Tibial nerve (tissue), 3 donors: ENCODE measurements around the gene PTGFRN.

ENCODE experiments used
- CTCF ChIP-seq, 5 experiments: fragments of 200-600 bp in 3 of 5; fragments of 450-650 bp in 2 of 5; sonication (generic) in 3 of 5; IDR thresholded peaks; one replicate each; pipeline ENCODE4 v1.5.1; 2016 to 2019; ENCODE audit warnings: antibody characterized with exemption in 5 of 5, mild to moderate bottlenecking in 3 of 5, moderate library complexity in 2 of 5
- POLR2A ChIP-seq, 2 donors: fragments of 450-650 bp; IDR thresholded peaks; one replicate each; pipeline ENCODE4 v1.6.1; 2017; ENCODE audit warnings: antibody characterized with exemption in 2 of 2, mild to moderate bottlenecking in 2 of 2, moderate library complexity in 2 of 2

GRCh38 chr1:116961606-116962005 is 51.9 kb downstream of the PTGFRN start:
- no peak for TF ChIP-seq CTCF (IDR thresholded peaks at IDR 0.05)
- no peak for TF ChIP-seq POLR2A (IDR thresholded peaks at IDR 0.05)
